HCT116 (cell line): ENCODE results near the gene SEMA5B. TPM values are rescaled to one million over a fixed set of nuclear protein-coding genes. Genes with fewer than 3 reads are reported as not detected.

Experiments
- ATAC-seq: fragments of 200-7000 bp; cut with Tn5 transposase; 2 replicates; pipeline ENCODE4 v1.9.1; 2020; ENCODE audit warnings: mild to moderate bottlenecking, moderate library complexity
- BruUV-seq: library from RNA; stranded (reverse); fragments of 400-500 nt; replicated peaks from 2 replicates; lab custom pipeline; 2021; lab: Mats Ljungman, UMichigan
- CTCF ChIA-PET: fragments of 300-600 bp; sonication (Branson Sonifier 250); formaldehyde crosslinking; loops from one replicate; lab custom pipeline; 2021; ENCODE audit warnings: antibody characterized with exemption; lab: Charles Lee
- POLR2A ChIA-PET: fragments of 300-600, 350-600 bp; sonication (Branson Sonifier 250); formaldehyde crosslinking; loops from one replicate; lab custom pipeline; 2021; ENCODE audit warnings: antibody characterized with exemption; lab: Charles Lee
- RAD21 ChIA-PET, 2 experiments: fragments of 300-600 bp; sonication (Branson Sonifier 250); formaldehyde crosslinking; loops; one replicate each; lab custom pipeline; 2023; ENCODE audit warnings: low total read pairs in 2 of 2; ENCODE audit not compliant: uncharacterized antibody in 2 of 2, unreplicated experiment in 2 of 2, low non-redundant PET in 1 of 2; lab: Charles Lee
- DNase-seq: peaks from one replicate; pipeline ENCODE4 v3.0.0-alpha.2; 2010; ENCODE audit warnings: low read depth, low spot score
- H2AFZ ChIP-seq: fragments of 200-600 bp; shearing (Covaris generic), sonication (generic); 2 replicates; pipeline ENCODE4 v1.6.1; 2017; ENCODE audit warnings: low read depth, mixed run types, mixed read lengths, antibody characterized with exemption, low read length; ENCODE audit not compliant: poor library complexity, severe bottlenecking
- H3K27ac ChIP-seq: 2 replicates; pipeline ENCODE4 v1.5.1; 2012; ENCODE audit warnings: low read depth, low read length
- H3K27me3 ChIP-seq: fragments of 200-600 bp; sonication (generic); 2 replicates; pipeline ENCODE4 v1.6.1; 2016; ENCODE audit warnings: mixed run types, low read length, mixed read lengths; ENCODE audit not compliant: insufficient read depth
- H3K36me3 ChIP-seq, 2 experiments: fragments of 200-500 bp in 1 of 2; fragments of 200-600 bp in 1 of 2; sonication (Bioruptor generic) in 1 of 2; sonication (generic) in 1 of 2; 2 replicates each; pipeline versions ENCODE4 v1.5.1 to v1.6.1; 2014 to 2016; ENCODE audit warnings: low read length in 2 of 2, inconsistent platforms in 1 of 2, mixed read lengths in 1 of 2, mixed run types in 1 of 2; ENCODE audit not compliant: insufficient read depth in 2 of 2, control insufficient read depth in 1 of 2
- H3K4me1 ChIP-seq, 2 experiments: fragments of 200-600 bp in 1 of 2; sonication (generic) in 1 of 2; 2 replicates each; pipeline versions ENCODE4 v1.5.1 to v1.6.1; 2012 to 2017; ENCODE audit warnings: low read length in 2 of 2, inconsistent platforms in 1 of 2, mild to moderate bottlenecking in 1 of 2, mixed read lengths in 1 of 2, mixed run types in 1 of 2, moderate library complexity in 1 of 2; ENCODE audit not compliant: insufficient read depth in 2 of 2, control insufficient read depth in 1 of 2
- H3K4me2 ChIP-seq: fragments of 200-600 bp; sonication (generic); 2 replicates; pipeline ENCODE4 v1.6.1; 2017; ENCODE audit warnings: mixed run types, low read length, mixed read lengths
- H3K4me3 ChIP-seq, 2 experiments: fragments of 200-600 bp in 1 of 2; sonication (generic) in 1 of 2; replicated peaks in 1 of 2; 2 replicates each; pipeline ENCODE4 v1.5.1; 2011 to 2016; ENCODE audit warnings: low read length in 2 of 2, control low read depth in 1 of 2, low read depth in 1 of 2, mild to moderate bottlenecking in 1 of 2, mixed read lengths in 1 of 2, mixed run types in 1 of 2
- H3K79me2 ChIP-seq: fragments of 200-600 bp; sonication (generic); 2 replicates; pipeline ENCODE4 v1.6.1; 2017; ENCODE audit warnings: mild to moderate bottlenecking, mixed run types, low read length, moderate library complexity, mixed read lengths; ENCODE audit not compliant: insufficient read depth
- H3K9ac ChIP-seq: fragments of 200-600 bp; sonication (generic); 2 replicates; pipeline ENCODE4 v1.6.1; 2016; ENCODE audit warnings: low read length, mixed read lengths
- H3K9me2 ChIP-seq: fragments of 200-600 bp; sonication (generic), shearing (Covaris generic); 2 replicates; pipeline ENCODE4 v1.6.1; 2017; ENCODE audit warnings: mixed run types, mild to moderate bottlenecking, moderate library complexity; ENCODE audit not compliant: insufficient read depth
- H3K9me3 ChIP-seq, 2 experiments: fragments of 200-500 bp in 1 of 2; fragments of 200-600 bp in 1 of 2; sonication (Bioruptor generic) in 1 of 2; sonication (generic) in 1 of 2; 2 replicates each; pipeline ENCODE4 v1.6.1; 2014 to 2017; ENCODE audit warnings: low read length in 2 of 2, mixed read lengths in 2 of 2, inconsistent platforms in 1 of 2, low read depth in 1 of 2, mild to moderate bottlenecking in 1 of 2, mixed run types in 1 of 2, moderate library complexity in 1 of 2; ENCODE audit not compliant: control insufficient read depth in 1 of 2, insufficient read depth in 1 of 2
- H4K20me1 ChIP-seq: fragments of 200-600 bp; sonication (generic), shearing (Covaris generic); 2 replicates; pipeline ENCODE4 v1.6.1; 2017; ENCODE audit warnings: mixed run types, mild to moderate bottlenecking, moderate library complexity; ENCODE audit not compliant: insufficient read depth
- ATF3 ChIP-seq: IDR thresholded peaks from 2 replicates; pipeline ENCODE4 v1.6.1; 2012
- CBX3 ChIP-seq: IDR thresholded peaks from 2 replicates; pipeline ENCODE4 v1.6.1; 2012; ENCODE audit warnings: low read depth
- CEBPB ChIP-seq: IDR thresholded peaks from 2 replicates; pipeline ENCODE4 v1.6.1; 2012; ENCODE audit warnings: low read depth
- CTCF ChIP-seq, 3 experiments: fragments of 200-600 bp in 1 of 3; sonication (generic) in 1 of 3; IDR thresholded peaks in 2 of 3; conservative IDR thresholded peaks in 1 of 3; 2 replicates each; pipeline ENCODE4 v1.5.1; 2012 to 2017; ENCODE audit warnings: low read depth in 2 of 3, low read length in 2 of 3, antibody characterized with exemption in 1 of 3, borderline replicate concordance in 1 of 3, control low read depth in 1 of 3, mild to moderate bottlenecking in 1 of 3, mixed read lengths in 1 of 3, mixed run types in 1 of 3, moderate library complexity in 1 of 3; ENCODE audit not compliant: insufficient read depth in 1 of 3
- EGR1 ChIP-seq: IDR thresholded peaks from 2 replicates; pipeline ENCODE4 v1.6.1; 2012; ENCODE audit warnings: low read depth
- ELF1 ChIP-seq: IDR thresholded peaks from 2 replicates; pipeline ENCODE4 v1.6.1; 2012; ENCODE audit warnings: low read depth, borderline replicate concordance
- EZH2phosphoT487 ChIP-seq: fragments of 200-600 bp; IDR thresholded peaks from 2 replicates; pipeline ENCODE4 v1.6.1; 2018; ENCODE audit warnings: antibody characterized with exemption, borderline replicate concordance
- MAX ChIP-seq: IDR thresholded peaks from 2 replicates; pipeline ENCODE4 v1.6.1; 2012
- POLR2A ChIP-seq: IDR thresholded peaks from 2 replicates; pipeline ENCODE4 v1.7.0; 2011; ENCODE audit warnings: borderline replicate concordance; ENCODE audit not compliant: insufficient read depth, insufficient read length; ENCODE audit errors: extremely low read depth
- POLR2AphosphoS5 ChIP-seq: IDR thresholded peaks from 2 replicates; pipeline ENCODE4 v1.6.1; 2011; ENCODE audit warnings: mild to moderate bottlenecking, low read depth, low read length, moderate library complexity
- SIN3A ChIP-seq: IDR thresholded peaks from 2 replicates; pipeline ENCODE4 v1.6.1; 2012; ENCODE audit warnings: low read depth
- SRF ChIP-seq: IDR thresholded peaks from 2 replicates; pipeline ENCODE4 v1.6.1; 2012; ENCODE audit warnings: low read depth
- TCF7L2 ChIP-seq: IDR thresholded peaks from 2 replicates; pipeline ENCODE4 v1.7.0; 2011; ENCODE audit warnings: borderline replicate concordance, inconsistent platforms; ENCODE audit not compliant: insufficient read depth, insufficient read length; ENCODE audit errors: extremely low read depth
- YY1 ChIP-seq: IDR thresholded peaks from 2 replicates; pipeline ENCODE4 v1.6.1; 2011; ENCODE audit warnings: low read length, low read depth, moderate library complexity, mild to moderate bottlenecking; ENCODE audit not compliant: insufficient replicate concordance; ENCODE audit errors: extremely low read depth
- ZFX ChIP-seq: fragments of 450-650 bp; IDR thresholded peaks from 2 replicates; pipeline ENCODE4 v1.6.1; 2017
- ZNF274 ChIP-seq: fragments of 200-500 bp; sonication (Bioruptor generic); IDR thresholded peaks from 2 replicates; pipeline ENCODE4 v1.6.1; 2014; ENCODE audit warnings: mild to moderate bottlenecking, low read depth, low read length, inconsistent platforms
- intact Hi-C: fragments of 100-400 bp; cut with micrococcal nuclease; formaldehyde crosslinking; loops from 2 replicates; pipeline ENCODE4 v1.10.0; 2022
- total RNA-seq: library from RNA; stranded (reverse); gene quantifications from one replicate; pipeline ENCODE4 v1.2.1, GENCODE V29; 2021; ENCODE audit not compliant: unreplicated experiment

The SEMA5B gene
- total RNA-seq, 1 experiment from 2014 or later: 0.15 TPM

GRCh38 chr3:122868322-122868721, 159.2 kb downstream of the SEMA5B start:
- intact Hi-C loops: no loop called here

More at GRCh38 chr3:122868322-122868721, 159.2 kb downstream of the SEMA5B start:
- Histone ChIP-seq H3K4me3 (no peak overlapping the region), H3K27me3 (no peaks in the 10 kb centered on the region), H3K36me3 (no peaks in the 10 kb centered on the region), H3K27ac (no peak overlapping the region), H3K4me1 (no peaks in the 10 kb centered on the region), H2AFZ (no peak overlapping the region), H3K79me2 (no peaks in the 10 kb centered on the region), H3K9ac (no peak overlapping the region), H3K4me2 (no peak overlapping the region), H4K20me1 (no peaks in the 10 kb centered on the region), H3K9me3 (no peaks in the 10 kb centered on the region), H3K9me2 (no peaks in the 10 kb centered on the region)
- no TSS peak for BruUV-seq
- ATAC-seq (no peak), DNase-seq (no peak)
- ChIA-PET CTCF (no interaction called here), POLR2A (no interaction called here), RAD21 (no interaction called here)
- TF ChIP-seq SIN3A (no peak), EZH2phosphoT487 (no peak), YY1 (no peak), POLR2A (no peak), ZFX (no peak), ZNF274 (no peak), CTCF (IDR thresholded peaks at IDR 0.05 in 2 of 3, conservative IDR thresholded peaks at IDR 0.05 in 1 of 3; ENCODE audit: borderline replicate concordance in 1 of 3, insufficient read depth in 1 of 3, low read depth in 2 of 3, low read length in 2 of 3) (no peak), EGR1 (no peak), MAX (no peak), CBX3 (no peak), ELF1 (no peak), TCF7L2 (no peak), SRF (no peak), ATF3 (no peak), CEBPB (no peak), POLR2AphosphoS5 (no peak)
